HepG2 (cell line): ENCODE data around the gene PNRC1.

Source experiments
- ZNF253 ChIP-seq: sonication (generic); formaldehyde crosslinking; IDR thresholded peaks from 2 replicates; pipeline ENCODE4 v1.8.0; 2022; ENCODE audit warnings: mild to moderate bottlenecking, missing genetic modification reagents, borderline replicate concordance
- ZNF768 ChIP-seq: sonication (generic); formaldehyde crosslinking; IDR thresholded peaks from 2 replicates; pipeline ENCODE4 v1.4.0; 2020; ENCODE audit warnings: missing genetic modification reagents

DNA sequence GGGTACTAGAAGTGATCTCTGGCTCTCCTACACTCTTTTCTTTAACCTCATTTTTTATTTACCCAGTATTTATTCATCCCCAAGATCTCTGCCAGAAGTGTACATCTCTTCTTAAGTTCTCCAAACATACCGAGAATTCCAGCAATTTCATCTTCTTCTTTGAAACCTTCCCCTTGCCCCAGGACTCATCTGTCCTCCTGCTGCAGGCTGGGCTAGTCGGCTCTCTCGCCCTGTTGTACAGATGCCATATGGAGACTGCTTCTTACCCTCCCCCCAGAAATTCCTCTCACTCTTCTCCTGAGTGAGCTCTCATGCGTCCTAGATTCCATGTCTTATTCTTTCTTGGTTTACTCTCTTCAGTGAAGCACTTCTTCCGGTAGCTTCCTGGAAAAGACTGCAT, 21.9 kb upstream of the PNRC1 start:
- no peak for TF ChIP-seq ZNF253 (CRISPR knock-in tag)
- no peak for TF ChIP-seq ZNF768 (CRISPR knock-in tag)
